PC-3 (cell line): ENCODE data around the gene ERICH4.

Source experiments
- EZH2 ChIP-seq: fragments of 300-600 bp; sonication (generic); IDR thresholded peaks from one replicate; pipeline ENCODE4 v1.6.1; 2017; ENCODE audit warnings: antibody characterized with exemption, mild to moderate bottlenecking, low read length; ENCODE audit not compliant: unreplicated experiment
- EZH2phosphoT487 ChIP-seq: fragments of 300-600 bp; sonication (generic); IDR thresholded peaks from 2 replicates; pipeline ENCODE4 v1.6.1; 2018; ENCODE audit warnings: mild to moderate bottlenecking, antibody characterized with exemption, low read length, borderline replicate concordance

GRCh38 chr19:41412953-41413352 lies 30.0 kb upstream of the ERICH4 start:
- no peak for TF ChIP-seq EZH2
- TF ChIP-seq EZH2phosphoT487, result no peak
